H1 (cell line): ENCODE measurements around the gene CORO2B. TPM values are rescaled to one million over a fixed set of nuclear protein-coding genes. Genes with fewer than 3 reads are reported as not detected.

ENCODE experiments used
- MAFK ChIP-seq: IDR thresholded peaks from 2 replicates; pipeline ENCODE4 v1.6.1; 2012; ENCODE audit warnings: low read depth, mild to moderate bottlenecking, improper control_type of control experiment, low read length
- POLR2AphosphoS5 ChIP-seq: IDR thresholded peaks from 2 replicates; pipeline ENCODE4 v1.6.1; 2011; ENCODE audit warnings: low read depth, low read length
- SRF ChIP-seq: IDR thresholded peaks from 2 replicates; pipeline ENCODE4 v1.6.1; 2011; ENCODE audit warnings: mild to moderate bottlenecking, low read depth, low read length, moderate library complexity
- polyA plus RNA-seq, 7 experiments: library from polyadenylated mRNA; depleted of rRNA in 3 of 7; stranded (reverse) in 5 of 7; unstranded in 2 of 7; fragments of >200 nt in 5 of 7; fragments of 200-250 nt in 2 of 7; gene quantifications; 1 replicate in 5 of 7; 2 replicates in 1 of 7; 4 replicates in 1 of 7; pipeline versions ENCODE4 v1.2.1 to v1.2.3, GENCODE V29; 2011 to 2013; ENCODE audit warnings: missing spikeins in 2 of 7, mixed read lengths in 2 of 7
- total RNA-seq: library from RNA; stranded (reverse); fragmentation: NEBNext Ultra II Directional; extraction: Animal tissue kit (Norgen Biotek cat#: 25700); gene quantifications from 2 replicates; pipeline ENCODE4 v1.2.1, GENCODE V29; 2021
- TF ChIP-seq, protein P1 (sequence below), 3 experiments: IDR thresholded peaks; 1 replicate in 2 of 3; 2 replicates in 1 of 3; pipeline versions ENCODE4 v1.5.1 to v1.6.1; 2011; ENCODE audit warnings: low read length in 3 of 3, mild to moderate bottlenecking in 3 of 3, inconsistent platforms in 2 of 3, low read depth in 1 of 3, moderate library complexity in 1 of 3; ENCODE audit not compliant: insufficient read depth in 1 of 3; ENCODE audit errors: control extremely low read depth in 1 of 3

The CORO2B gene
- total and polyA plus RNA-seq, 2 of the 8 experiments (the other 6 are each of a cell fraction or from before 2014, with no cell fraction given) = 3.4 to 6.7 TPM

DNA sequence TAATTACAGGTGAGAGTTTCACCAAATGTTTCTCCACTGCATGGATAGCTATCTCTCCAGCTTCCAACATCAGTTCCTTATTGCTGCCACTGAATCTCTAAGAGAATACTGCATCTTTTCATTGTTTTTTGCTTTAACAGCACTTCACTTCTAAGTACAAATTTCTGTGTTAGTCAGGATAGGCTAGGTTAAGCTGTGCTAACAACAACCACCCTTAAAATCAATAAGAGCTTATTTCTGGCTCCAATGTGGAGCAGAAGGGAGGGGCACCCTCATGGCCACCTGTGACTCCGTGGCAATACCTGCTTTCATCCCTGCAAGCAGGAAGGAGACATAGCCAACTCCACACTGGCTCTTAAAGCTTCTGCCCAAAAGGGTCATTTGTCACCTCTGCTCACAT is 36.4 kb upstream of the CORO2B start (continued):
- TF ChIP-seq, protein P1, sequence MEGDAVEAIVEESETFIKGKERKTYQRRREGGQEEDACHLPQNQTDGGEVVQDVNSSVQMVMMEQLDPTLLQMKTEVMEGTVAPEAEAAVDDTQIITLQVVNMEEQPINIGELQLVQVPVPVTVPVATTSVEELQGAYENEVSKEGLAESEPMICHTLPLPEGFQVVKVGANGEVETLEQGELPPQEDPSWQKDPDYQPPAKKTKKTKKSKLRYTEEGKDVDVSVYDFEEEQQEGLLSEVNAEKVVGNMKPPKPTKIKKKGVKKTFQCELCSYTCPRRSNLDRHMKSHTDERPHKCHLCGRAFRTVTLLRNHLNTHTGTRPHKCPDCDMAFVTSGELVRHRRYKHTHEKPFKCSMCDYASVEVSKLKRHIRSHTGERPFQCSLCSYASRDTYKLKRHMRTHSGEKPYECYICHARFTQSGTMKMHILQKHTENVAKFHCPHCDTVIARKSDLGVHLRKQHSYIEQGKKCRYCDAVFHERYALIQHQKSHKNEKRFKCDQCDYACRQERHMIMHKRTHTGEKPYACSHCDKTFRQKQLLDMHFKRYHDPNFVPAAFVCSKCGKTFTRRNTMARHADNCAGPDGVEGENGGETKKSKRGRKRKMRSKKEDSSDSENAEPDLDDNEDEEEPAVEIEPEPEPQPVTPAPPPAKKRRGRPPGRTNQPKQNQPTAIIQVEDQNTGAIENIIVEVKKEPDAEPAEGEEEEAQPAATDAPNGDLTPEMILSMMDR (IDR thresholded peaks at IDR 0.05; ENCODE audit: control extremely low read depth in 1 of 3, insufficient read depth in 1 of 3, low read depth in 1 of 3, low read length in 3 of 3) = no peak
- TF ChIP-seq SRF (no peak), POLR2AphosphoS5 (no peak), MAFK (no peak)
